Skin of body (tissue), 2 donors: ENCODE measurements around the gene GSTK1. TPM values are rescaled to one million over a fixed set of nuclear protein-coding genes. Genes with fewer than 3 reads are reported as not detected.
"Not testable (repeated sequence)": the region's sequence is repeated elsewhere in the genome, so short reads cannot be mapped to it uniquely, and the experiment has no call there.

Experiments used
- DNase-seq: peaks from one replicate; lab custom pipeline; 2025; lab: John Stamatoyannopoulos, UW
- total RNA-seq: library from RNA; depleted of rRNA; stranded (reverse); fragments of >200 nt; gene quantifications from one replicate; pipeline ENCODE4 v1.2.3, GENCODE V29; 2014

Gene GSTK1
- total RNA-seq, 1 donor from 2014 or later: 64.1 TPM

DNA sequence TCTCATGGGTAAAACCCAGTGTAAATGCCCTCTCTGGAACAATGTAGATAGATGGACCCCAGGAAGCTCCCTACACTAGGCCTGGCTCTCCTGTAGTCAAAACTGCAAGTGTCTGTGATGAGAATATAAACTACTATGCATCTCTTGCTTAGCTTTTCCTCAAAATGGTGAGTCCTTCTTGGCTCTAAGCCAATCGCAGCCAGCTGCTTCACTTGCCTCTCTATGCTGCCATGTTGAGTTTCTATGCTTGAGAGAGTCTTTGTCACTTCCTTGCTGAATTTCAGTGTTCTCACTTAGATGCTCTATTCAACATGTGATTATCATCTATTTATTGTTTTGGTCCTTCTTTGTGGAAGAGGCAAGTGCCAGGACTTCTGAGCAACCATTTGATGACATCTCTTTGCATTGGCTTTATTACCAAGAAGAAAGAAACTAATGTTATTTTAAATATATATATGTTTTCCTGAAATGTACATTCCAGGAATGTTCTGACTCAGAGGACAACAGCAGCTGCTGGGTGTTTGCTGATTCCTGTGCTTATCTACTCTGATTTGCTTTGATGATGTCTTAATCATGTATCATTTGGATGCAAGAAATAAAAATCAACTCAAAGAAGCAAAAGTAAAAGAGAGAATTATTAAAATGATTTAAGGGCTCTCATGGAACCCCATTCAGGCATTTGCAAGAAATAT is 24.8 kb upstream of the GSTK1 start:
- DNase-seq: no peak

DNA sequence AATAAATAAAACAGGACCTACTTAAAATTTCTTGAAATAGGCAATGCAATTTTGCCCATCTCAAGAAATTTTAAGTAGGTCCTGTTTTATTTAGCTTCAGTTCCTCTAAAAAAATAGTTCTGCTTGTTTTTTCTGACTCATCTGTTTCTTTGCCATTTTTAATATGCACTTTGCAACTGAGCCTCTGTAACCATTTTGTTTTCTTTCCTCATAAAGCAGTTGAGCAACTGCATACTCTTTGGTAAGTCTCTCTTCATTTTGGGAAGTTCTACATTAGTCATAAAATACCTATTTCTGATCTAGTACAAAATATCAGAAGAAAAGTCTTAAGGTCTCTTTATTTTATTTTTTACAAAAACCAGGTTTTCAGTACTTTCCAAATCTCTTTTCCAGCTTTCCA is 23.4 kb upstream of the GSTK1 start:
- no peak for DNase-seq

DNA sequence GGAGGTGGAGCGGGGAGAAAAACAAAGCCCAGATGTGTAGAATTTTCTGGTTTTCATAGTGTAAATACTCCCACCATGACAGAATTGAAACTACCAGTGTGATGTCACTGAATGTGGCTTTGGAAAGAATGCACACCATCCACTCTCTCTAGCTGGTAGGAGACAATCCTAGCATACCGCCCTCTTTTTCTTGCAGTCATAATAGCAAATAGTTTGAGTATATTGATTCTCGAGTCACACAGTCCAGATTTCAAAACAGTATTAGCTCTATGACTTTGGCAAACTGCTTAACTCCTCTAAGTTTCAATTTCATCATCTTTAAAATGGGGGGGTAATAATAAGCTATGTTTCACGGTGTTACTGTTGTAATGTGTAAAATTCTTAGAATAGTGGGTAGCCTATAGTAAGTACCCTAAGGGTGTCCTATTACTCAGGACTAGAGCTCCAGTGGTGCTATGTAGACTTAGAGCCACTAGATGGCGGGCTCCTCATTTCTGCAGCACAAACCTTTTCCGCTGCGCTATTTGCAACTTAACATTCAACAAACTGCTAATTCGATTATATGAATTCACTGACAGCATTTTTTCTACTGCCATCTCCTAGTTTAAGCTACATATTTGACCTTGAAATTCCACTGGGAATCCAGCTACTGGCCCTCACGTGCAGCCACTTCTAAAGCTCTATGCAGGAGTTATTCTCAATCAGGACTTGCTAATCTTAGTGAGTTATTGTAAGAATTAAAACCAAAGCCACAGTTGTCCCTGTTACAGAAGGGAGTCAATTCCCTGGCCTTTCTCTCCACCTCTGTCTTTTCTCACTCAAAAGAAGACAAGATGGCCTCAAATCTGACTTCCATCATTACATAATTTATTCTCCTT is 22.7 kb upstream of the GSTK1 start:
- peak; percentile 83 for DNase-seq

DNA sequence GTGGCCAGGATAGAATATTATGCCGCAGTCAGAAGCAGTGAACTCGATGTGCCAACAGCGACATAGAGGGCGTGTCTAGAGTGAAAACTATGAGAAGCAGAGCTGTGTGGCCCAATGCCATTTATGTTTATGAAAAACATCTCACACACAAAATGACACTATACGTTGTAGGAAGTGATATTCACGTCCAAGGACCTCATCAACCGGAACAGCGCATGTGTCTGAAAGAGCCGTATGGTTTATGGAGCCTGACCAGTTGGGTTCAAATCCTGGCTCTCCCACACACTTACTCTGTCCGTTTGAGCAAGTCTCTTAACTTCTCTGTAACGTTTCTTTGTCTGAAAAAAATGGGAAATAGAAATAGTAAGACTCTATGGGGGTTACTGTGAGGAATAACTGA is 20.9 kb upstream of the GSTK1 start:
- DNase-seq: no peak

DNA sequence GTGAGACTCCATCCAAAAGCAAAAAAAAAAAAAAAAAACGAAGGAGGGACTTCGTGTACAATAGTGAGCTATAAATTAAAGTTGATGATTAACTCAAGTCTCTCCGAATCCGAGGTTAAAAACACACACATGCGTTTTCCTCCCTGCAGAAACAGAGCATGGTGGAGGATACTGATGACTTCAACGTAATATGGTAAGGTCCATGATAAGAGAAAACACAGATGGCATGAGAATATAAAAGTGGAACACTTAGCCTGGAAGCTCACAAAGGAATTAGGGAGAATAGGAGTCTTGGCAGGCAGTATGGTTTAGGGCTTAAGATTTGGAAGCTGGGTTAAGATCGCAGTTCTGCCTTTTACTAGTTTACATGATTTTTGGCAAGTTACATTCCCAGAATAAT is 20.1 kb upstream of the GSTK1 start:
- DNase-seq: no peak

DNA sequence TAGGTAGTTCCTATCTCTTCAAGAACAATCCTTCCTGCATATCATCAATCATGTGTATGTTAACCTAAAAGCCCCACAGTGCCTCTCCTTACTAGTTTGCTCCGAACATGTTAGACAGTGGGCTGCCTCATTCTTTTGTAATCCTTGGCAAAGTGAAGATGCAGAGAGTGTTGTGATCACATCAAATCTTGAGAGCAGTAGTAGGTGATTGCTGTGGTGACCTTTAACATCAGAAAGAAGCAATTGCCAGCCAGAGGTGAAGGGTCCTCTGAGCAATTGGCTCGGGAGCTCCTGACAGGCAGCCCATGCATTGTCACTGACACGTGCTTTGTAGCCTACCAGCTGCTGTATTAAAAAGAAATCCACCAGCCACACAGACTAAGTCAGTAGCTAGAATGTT is 19.6 kb upstream of the GSTK1 start:
- no peak for DNase-seq

DNA sequence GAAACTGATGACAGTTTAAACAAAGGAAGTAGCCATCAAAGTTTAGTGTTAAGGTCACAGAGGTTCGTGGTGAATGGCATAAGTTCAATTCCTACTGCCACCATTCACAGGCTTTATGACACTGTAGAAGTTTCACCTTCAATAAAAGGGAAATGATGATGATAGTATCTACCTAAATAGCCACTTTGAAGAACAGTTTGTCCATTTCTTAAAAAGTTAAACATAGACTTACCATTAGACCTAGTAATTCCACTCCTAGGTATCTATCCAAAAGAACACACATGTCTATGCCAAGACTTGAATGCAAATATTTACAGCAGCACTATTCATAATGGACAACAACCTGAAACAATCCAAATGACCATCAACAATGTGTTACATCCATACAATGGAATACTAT is 18.9 kb upstream of the GSTK1 start:
- DNase-seq: no peak

DNA sequence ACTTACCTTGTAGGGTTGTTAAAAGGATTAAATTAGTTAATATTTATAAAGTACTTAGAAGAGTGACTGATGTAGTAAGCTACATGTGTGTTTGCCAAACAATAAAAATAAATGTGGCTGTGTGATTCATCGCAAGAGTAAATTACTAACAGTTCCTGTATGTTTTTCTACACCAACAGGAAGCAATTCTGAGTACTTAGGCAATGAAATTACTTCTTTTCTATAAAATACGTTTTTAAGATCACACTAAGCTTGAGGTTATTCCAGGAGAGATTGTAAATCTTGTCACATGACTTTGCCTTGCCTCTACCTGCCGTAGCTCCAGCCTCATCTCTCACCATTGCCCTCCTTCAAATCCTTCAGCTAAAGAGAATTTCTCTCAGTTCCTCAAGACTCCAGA is 18.1 kb upstream of the GSTK1 start:
- no peak for DNase-seq

DNA sequence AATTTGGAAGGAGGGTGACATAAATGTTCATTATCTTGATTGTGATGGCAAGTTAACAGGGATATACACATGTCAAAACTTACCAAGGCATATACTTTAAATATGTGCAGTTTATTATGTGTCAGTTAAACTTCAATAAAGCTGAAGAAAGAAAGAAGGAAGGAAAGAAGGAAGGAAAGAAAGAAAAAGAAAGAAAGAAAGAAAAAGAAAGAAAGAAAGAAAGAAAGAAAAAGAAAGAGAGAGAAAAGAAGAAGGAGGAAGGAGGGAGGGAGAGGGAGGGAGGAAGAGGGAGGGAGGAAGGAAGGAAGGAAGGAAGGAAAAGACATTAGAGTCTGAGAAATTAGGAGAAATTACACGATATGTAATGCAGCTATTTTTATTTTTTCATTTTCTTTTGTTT is 15.9 kb upstream of the GSTK1 start:
- no peak for DNase-seq

DNA sequence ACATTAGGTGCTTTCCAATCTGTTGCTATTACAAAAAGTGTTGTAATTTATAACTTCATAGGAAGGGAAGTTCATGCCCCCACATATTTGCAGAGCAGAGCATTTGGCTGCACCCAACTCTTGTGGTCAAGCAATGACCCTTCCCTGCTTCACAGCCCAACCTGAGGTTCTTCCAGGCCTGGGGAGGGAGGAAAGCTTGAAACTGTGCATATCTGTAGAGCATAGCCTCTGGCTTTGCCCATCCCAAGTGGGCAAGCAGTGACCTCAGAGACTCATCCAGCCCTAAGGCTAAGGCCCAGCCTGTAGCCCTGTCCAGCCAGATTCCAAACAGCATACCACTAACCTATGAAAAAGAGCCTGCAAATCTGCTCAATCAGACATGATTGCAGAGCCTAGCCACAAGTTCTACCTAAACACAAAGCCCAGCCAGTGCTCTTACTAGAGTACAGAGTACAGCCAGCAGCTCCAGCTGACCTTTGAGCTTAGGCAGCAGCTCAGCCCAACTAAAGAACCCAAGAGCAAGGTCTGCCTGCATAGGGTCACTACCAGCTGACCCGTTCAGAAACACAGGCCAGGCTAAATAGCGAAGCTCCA is 14.4 kb upstream of the GSTK1 start:
- no peak for DNase-seq

DNA sequence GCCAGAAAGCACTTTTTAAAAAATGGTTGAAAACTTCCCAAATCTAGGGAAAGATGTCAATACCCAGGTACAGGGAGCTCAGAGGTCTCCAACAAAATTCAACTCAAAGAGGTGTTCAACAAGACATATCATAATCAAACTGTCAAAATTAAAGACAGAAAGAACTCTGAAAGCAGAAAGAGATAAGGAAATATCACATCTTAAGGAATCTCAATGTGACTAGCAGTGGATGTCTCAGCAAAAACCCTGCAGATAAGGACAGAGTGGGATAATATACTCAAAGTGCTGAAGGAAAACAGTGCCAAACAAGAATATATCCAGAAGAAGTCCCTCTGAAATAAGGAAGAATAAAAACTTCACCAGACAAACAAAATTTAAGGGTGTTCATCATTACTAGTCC is 13.0 kb upstream of the GSTK1 start:
- no peak for DNase-seq

DNA sequence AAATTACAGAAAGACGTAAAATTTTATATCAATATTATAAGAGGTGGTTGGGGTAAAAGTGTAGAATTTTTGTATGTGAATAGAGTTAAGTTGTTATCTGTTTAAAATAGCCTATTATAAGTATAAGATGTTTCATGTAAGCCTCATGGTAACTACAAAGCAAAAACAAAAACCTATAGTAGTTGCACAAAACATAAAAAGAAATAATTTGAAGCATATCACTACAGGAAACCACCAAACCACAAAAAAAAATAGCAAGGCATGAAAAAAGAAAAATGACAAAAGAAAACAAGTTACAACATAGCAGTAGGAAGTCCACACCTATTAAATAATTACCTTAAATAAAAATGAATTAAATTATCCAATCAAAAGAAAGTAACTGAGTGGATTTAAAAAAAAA is 12.4 kb upstream of the GSTK1 start:
- DNase-seq: no peak

DNA sequence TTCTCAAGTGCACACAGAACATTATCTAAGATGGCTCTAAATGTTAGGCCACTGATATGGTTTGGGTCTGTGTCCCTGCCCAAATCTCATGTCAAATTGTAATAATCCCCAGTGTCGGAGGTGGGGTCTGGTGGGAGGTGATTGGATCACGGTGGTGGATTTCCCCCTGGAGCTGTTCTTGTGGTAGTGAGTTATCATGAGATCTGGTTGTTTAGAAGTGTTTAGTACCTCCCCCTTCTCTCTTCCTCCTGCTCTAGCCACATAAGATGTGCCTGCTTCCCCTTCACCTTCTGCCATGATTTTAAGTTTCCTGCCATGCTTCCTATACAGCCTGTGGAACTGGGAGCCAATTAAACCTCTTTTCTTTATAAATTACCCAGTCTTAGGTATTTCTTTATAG is 11.2 kb upstream of the GSTK1 start:
- DNase-seq: no peak

DNA sequence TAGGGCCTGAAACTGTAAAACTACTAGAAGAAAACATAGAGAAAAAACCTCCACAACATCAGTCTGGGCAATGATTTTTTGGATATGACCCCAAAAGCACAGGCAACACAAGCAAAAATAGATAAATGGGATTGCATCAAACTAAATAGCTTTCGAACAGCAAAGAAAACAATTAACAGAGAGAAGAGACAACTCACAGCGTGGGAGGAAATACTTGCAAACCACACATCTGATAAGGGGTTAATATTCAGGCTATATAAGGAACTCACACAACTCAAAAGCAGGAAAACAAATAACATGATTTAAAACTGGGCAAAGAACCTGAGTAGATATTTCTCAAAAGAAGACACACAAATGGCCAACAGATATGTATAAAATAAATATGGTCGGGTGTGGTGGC is 7.7 kb upstream of the GSTK1 start:
- no peak for DNase-seq

DNA sequence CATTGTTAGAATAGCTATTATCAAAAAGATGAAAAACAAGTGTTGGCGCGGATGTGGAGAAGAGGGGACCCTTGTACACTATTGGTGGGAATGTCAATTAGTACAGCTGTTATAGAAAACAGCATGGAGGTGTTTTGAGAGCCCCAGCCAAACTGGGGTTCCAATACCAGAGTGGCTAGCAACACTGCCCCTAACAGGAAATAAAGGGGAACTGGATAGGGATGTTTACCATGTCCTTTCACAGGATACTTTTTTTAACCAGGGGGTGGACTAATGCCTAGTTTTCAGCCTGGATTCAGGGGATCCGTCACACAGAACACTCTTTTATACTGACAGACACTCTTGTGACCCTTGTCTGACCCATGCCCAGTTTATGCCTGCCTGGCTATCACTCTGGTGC is 6.9 kb upstream of the GSTK1 start:
- DNase-seq: no peak

DNA sequence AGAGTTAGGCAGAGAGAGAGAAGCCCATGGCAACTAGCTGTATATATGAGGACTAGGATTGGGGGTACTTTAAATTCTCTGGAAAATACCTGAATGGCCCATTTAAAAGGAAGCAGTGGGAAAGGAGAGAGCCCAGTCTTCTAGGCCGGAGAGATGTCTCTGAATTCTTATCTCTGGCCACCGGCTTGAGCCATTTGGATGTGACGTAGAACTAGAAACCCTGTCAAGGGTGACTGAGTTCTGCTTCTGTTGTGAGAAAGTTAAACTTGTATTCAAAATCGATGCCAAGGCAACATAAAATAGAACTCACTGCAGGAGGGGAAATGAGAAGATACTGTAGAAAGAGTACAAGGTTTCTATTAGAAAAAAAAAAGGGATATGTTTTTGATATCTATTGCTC is 6.3 kb upstream of the GSTK1 start:
- DNase-seq: no peak

DNA sequence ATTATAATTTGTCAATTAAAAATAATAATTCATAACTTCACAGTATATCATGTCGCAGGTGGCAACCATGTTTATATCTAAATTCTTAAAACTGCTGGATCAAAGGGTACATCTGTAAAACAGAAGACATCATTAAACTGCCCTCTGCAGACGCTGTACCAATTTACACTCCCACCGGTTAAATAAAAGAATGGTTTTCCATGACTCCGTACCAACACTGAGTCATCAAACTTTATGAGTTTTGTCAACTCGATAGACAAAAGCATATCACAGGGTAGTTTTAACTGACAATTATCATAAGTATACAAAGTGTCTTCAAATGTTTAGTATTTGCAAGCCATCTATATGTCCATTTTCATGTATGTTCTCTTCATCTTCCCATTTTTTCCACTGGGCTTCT is 5.7 kb upstream of the GSTK1 start:
- DNase-seq: no peak

DNA sequence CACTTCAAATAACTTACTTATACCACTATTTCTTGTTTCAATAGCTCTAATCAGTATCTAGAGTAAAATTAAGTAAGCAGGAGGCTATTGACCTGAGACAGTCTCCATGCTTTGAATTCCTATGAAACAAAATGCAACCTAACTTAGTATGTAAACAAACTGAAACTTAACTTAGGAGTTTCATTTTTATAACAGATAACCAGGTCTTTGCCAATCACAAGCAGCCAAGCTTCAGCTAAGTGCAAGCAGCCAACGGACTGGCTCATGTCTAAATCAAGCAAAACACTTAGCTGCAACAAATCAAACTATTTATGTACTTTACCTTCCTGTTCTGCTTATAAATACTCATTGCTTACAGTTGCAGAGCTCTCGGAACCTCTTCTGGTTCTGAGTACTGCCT is 4.4 kb upstream of the GSTK1 start:
- DNase-seq: no peak

DNA sequence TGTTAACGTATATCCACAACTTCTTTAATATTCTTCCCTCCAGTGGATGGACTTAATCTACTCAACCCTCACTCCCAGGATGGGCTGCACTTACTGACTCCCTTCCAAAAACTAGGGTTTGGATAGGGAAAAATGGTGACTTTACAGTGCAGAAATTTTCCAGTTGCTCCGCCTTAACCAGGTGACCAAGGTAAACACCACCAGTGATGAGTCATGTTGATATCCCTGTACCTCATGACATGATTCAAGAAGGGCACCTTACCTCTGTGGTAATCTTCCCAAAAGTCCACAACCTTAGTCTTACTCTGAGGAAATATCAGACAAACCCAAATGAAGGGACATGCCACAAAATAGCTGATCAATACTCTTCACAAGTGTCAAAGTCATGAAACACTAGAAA is 3.5 kb upstream of the GSTK1 start:
- no peak for DNase-seq

DNA sequence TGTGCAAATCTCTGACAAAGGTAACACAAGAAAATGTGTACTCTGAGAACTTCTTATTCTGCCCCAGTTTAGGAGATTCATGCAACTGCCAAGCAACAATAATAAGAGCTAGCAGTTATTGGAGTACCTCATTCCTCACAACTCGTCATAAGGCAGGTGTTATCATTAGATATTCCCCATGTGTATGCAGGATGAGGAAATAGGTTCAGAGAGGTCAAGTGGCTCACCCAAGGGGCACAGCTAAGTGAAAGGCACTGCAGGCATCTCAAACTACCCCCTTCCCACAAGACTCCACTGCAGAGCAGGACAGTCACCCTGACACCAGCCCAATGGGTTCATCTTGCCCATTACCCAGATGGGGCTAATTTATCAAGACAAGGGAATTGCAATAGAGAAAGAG is 1.3 kb upstream of the GSTK1 start:
- DNase-seq: no peak

DNA sequence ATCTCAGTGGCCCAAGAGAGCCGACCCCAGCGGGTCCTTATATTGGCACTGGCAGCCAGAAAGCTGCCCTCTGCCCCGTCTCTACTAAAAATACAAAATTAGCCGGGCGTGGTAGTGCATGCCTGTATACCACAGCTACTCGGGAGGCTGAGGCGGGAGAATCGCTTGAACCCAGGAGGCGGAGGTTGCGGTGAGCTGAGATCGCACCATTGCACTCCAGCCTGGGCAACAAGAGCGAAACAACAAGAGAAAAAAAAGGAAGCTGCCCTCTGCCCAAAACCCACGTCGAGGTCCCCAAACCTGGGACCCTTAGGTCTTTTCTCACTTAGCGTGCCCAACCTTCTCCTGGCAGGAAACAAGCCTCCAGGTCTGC is 941 bp downstream of the GSTK1 start:
- DNase-seq: not testable (repeated sequence)

DNA sequence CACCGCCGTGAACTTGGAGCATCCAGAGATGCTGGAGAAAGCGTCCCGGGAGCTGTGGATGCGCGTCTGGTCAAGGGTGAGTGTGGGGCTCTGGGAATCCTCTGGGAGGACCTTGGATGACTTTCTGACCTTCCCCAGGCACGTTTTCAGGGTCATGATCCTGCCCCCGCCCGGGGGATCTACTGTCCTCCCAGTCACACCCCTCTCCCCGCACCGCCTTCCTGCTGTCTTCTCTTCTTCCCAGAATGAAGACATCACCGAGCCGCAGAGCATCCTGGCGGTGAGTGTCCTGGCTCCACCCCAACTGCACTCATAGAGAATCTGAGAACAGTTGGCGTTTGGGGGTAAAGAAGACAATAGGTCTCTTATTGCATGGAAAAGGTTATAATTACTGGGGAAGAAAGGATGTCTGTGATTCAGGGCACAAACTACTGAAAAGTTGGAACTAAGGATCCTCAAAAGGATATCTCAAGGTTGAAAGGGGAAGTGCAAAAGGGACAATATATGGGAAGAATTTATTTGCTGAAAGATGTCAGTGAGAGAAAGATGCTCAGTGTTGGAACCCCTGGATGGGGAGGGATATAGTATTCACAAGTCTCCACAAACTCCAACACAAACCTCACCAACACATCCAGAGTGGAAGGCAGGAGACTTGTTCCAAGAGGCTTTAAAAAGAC is 1.9 kb downstream of the GSTK1 start:
- DNase-seq: no peak
